Endothelial cell (in vitro differentiated cells): ENCODE data around the gene TOM1. TPM values are rescaled to one million over a fixed set of nuclear protein-coding genes. Genes with fewer than 3 reads are reported as not detected.
A peak's percentile ranks its signal among the peaks of the same experiment; 100 is the strongest.

Experiments used
- DNase-seq: peaks from one replicate; pipeline ENCODE4 v3.0.0; 2021; ENCODE audit warnings: low spot score
- H3K27ac Mint-ChIP-seq: one replicate; pipeline ENCODE4 v1.8.0; 2021; ENCODE audit warnings: mixed read lengths, inconsistent platforms; ENCODE audit not compliant: unreplicated experiment
- H3K27me3 Mint-ChIP-seq: one replicate; pipeline ENCODE4 v1.8.0; 2021; ENCODE audit warnings: mild to moderate bottlenecking, moderate library complexity, mixed read lengths, inconsistent platforms; ENCODE audit not compliant: unreplicated experiment
- H3K36me3 Mint-ChIP-seq: one replicate; pipeline ENCODE4 v1.8.0; 2021; ENCODE audit warnings: mild to moderate bottlenecking, low read depth, mixed read lengths, inconsistent platforms; ENCODE audit not compliant: unreplicated experiment
- H3K4me1 Mint-ChIP-seq: one replicate; pipeline ENCODE4 v1.8.0; 2021; ENCODE audit warnings: mild to moderate bottlenecking, mixed read lengths, inconsistent platforms; ENCODE audit not compliant: unreplicated experiment
- H3K4me3 Mint-ChIP-seq: one replicate; pipeline ENCODE4 v1.8.0; 2021; ENCODE audit warnings: mild to moderate bottlenecking, mixed read lengths, inconsistent platforms; ENCODE audit not compliant: unreplicated experiment
- H3K9me3 Mint-ChIP-seq: one replicate; pipeline ENCODE4 v1.8.0; 2021; ENCODE audit warnings: mixed read lengths, inconsistent platforms; ENCODE audit not compliant: unreplicated experiment
- total RNA-seq: library from RNA; stranded (reverse); fragmentation: NEBNext Ultra II Directional; extraction: Animal tissue kit (Norgen Biotek cat#: 25700); gene quantifications from one replicate; pipeline ENCODE4 v1.2.1, GENCODE V29; 2021; ENCODE audit not compliant: unreplicated experiment
- TF ChIP-seq, protein P1 (sequence below): fragments of 200-600 bp; sonication (generic); IDR thresholded peaks from one replicate; pipeline ENCODE4 v1.5.0; 2021; ENCODE audit warnings: antibody characterized with exemption; ENCODE audit not compliant: unreplicated experiment

TOM1 gene
- total RNA-seq, 1 donor from 2014 or later: 32.0 TPM

- TF ChIP-seq, protein P1, sequence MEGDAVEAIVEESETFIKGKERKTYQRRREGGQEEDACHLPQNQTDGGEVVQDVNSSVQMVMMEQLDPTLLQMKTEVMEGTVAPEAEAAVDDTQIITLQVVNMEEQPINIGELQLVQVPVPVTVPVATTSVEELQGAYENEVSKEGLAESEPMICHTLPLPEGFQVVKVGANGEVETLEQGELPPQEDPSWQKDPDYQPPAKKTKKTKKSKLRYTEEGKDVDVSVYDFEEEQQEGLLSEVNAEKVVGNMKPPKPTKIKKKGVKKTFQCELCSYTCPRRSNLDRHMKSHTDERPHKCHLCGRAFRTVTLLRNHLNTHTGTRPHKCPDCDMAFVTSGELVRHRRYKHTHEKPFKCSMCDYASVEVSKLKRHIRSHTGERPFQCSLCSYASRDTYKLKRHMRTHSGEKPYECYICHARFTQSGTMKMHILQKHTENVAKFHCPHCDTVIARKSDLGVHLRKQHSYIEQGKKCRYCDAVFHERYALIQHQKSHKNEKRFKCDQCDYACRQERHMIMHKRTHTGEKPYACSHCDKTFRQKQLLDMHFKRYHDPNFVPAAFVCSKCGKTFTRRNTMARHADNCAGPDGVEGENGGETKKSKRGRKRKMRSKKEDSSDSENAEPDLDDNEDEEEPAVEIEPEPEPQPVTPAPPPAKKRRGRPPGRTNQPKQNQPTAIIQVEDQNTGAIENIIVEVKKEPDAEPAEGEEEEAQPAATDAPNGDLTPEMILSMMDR: no peak
- Mint-ChIP-seq H3K9me3 (no peaks in the 10 kb centered on the region), H3K36me3 (no peaks in the 10 kb centered on the region), H3K27me3 (peaks cover 1% of the 10 kb centered on the region), H3K27ac (peak within 1 kb of the TSS; percentile 80), H3K4me3 (peak within 1 kb of the TSS; percentile 94), H3K4me1 (peaks cover 6% of the 10 kb centered on the region)
- DNase-seq: peak; percentile 84
These were observed 42.1 kb upstream of the TOM1 start, which contains the start of gene HMGXB4 for GRCh38 chr22:35257321-35258190. Gene HMGXB4, plus strand, starts transcription at chr22:35257493. Its CDS starts 4,898 bp downstream, at chr22:35262391.

- TF ChIP-seq, protein P1: no peak
- peaks cover 1% of the 10 kb centered on the region for H3K27me3 Mint-ChIP-seq
- peaks cover 6% of the 10 kb centered on the region for H3K4me1 Mint-ChIP-seq
- H3K27ac Mint-ChIP-seq: peak overlapping the region; percentile 80
- peak; percentile 17 for DNase-seq
- peak overlapping the region; percentile 94 for H3K4me3 Mint-ChIP-seq
- no peaks in the 10 kb centered on the region for H3K36me3 Mint-ChIP-seq
- H3K9me3 Mint-ChIP-seq: no peaks in the 10 kb centered on the region
These were observed 41.3 kb upstream of the TOM1 start for GRCh38 chr22:35258191-35258988.

DNA sequence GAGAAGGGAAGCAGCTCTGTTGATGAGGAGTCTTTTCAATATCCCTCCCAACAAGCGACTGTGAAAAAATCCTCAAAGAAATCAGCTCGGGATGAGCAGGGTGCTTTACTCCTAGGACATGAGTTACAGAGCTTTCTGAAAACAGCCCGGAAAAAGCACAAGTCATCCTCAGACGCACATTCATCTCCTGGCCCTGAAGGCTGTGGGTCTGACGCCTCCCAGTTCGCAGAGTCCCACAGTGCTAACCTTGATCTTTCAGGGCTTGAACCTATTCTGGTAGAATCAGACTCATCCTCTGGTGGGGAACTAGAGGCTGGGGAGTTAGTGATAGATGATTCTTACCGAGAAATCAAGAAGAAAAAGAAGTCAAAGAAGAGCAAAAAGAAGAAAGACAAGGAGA lies 34.7 kb upstream of the TOM1 start:
- TF ChIP-seq, protein P1: no peak
- H3K36me3 Mint-ChIP-seq: peaks cover 37% of the 10 kb centered on the region

DNA sequence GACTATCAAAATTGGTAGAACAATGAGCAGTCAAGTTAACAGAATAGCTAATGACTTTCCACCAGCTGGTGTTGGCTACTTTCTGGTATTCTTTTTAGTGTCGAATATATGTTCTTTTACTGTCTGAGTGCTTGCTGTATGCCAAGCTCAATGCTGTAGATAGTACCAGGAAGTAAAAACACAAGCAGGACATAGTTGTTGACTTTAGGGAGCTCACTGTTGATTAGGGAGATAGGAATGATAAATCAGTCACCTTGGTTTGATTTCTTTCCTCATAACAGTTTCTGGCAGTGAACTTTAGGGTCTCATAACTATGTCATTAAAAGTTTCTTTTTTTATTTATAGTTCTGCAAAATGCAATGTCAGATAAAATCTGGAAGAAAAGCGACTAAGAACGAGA lies 33.4 kb upstream of the TOM1 start:
- Mint-ChIP-seq H3K4me3 (no peak overlapping the region), H3K9me3 (no peaks in the 10 kb centered on the region), H3K27ac (no peak overlapping the region), H3K36me3 (peaks cover 37% of the 10 kb centered on the region), H3K27me3 (no peaks in the 10 kb centered on the region), H3K4me1 (no peaks in the 10 kb centered on the region)
- TF ChIP-seq, protein P1: no peak
- DNase-seq: no peak

More for the DNA sequence above, 34.7 kb upstream of the TOM1 start:
- DNase-seq: no peak
- Mint-ChIP-seq H3K9me3 (no peaks in the 10 kb centered on the region), H3K4me1 (no peaks in the 10 kb centered on the region), H3K4me3 (no peak overlapping the region), H3K27me3 (no peaks in the 10 kb centered on the region), H3K27ac (no peak overlapping the region)
